MM.1S (cell line): ENCODE data around the gene SKOR1.

Source experiments
- DNase-seq: peaks from one replicate; pipeline ENCODE4 v3.0.0-alpha.2; 2015
- H2AFZ ChIP-seq: fragments of 300-600 bp; sonication (generic); 2 replicates; pipeline ENCODE4 v1.6.0; 2016; ENCODE audit warnings: antibody characterized with exemption, low read length
- H3F3A ChIP-seq: fragments of 300-600 bp; sonication (generic); 2 replicates; pipeline ENCODE4 v1.6.1; 2016; ENCODE audit warnings: mild to moderate bottlenecking, antibody characterized with exemption, low read length, moderate library complexity, mixed read lengths; ENCODE audit not compliant: insufficient read depth
- H3K27ac ChIP-seq: fragments of 300-600 bp; sonication (generic); 2 replicates; pipeline ENCODE4 v1.5.1; 2016; ENCODE audit warnings: mild to moderate bottlenecking, low read length
- H3K27me3 ChIP-seq: fragments of 300-600 bp; sonication (generic); replicated peaks from 2 replicates; pipeline ENCODE4 v1.6.0; 2016; ENCODE audit warnings: low read length; ENCODE audit not compliant: insufficient read depth
- H3K36me3 ChIP-seq: fragments of 300-600 bp; sonication (generic); replicated peaks from 2 replicates; pipeline ENCODE4 v1.6.1; 2016; ENCODE audit warnings: mild to moderate bottlenecking, low read length, mixed read lengths; ENCODE audit not compliant: insufficient read depth
- H3K4me1 ChIP-seq: fragments of 300-600 bp; sonication (generic); 2 replicates; pipeline ENCODE4 v1.6.1; 2016; ENCODE audit warnings: low read length, mixed read lengths
- H3K4me2 ChIP-seq: fragments of 300-600 bp; sonication (generic); 2 replicates; pipeline ENCODE4 v1.6.0; 2016; ENCODE audit warnings: low read depth, low read length
- H3K4me3 ChIP-seq: fragments of 300-600 bp; sonication (generic); 2 replicates; pipeline ENCODE4 v1.5.1; 2016; ENCODE audit warnings: low read length, mixed read lengths
- H3K79me2 ChIP-seq: fragments of 300-600 bp; sonication (generic); 2 replicates; pipeline ENCODE4 v1.6.1; 2016; ENCODE audit warnings: mixed run types, low read length, mixed read lengths
- H3K9ac ChIP-seq: fragments of 300-600 bp; sonication (generic); 2 replicates; pipeline ENCODE4 v1.6.1; 2016; ENCODE audit warnings: low read length, mixed read lengths
- H3K9me2 ChIP-seq: fragments of 300-600 bp; sonication (generic); replicated peaks from 2 replicates; pipeline ENCODE4 v1.6.1; 2016; ENCODE audit warnings: mild to moderate bottlenecking, low read length, mixed read lengths; ENCODE audit not compliant: insufficient read depth
- H3K9me3 ChIP-seq: fragments of 300-600 bp; sonication (generic); replicated peaks from 2 replicates; pipeline ENCODE4 v1.6.1; 2016; ENCODE audit warnings: mild to moderate bottlenecking, low read length, mixed read lengths; ENCODE audit not compliant: insufficient read depth
- H4K20me1 ChIP-seq: fragments of 300-600 bp; sonication (generic); 2 replicates; pipeline ENCODE4 v1.6.1; 2016; ENCODE audit warnings: mild to moderate bottlenecking, low read length, moderate library complexity, mixed read lengths; ENCODE audit not compliant: insufficient read depth
- EZH2 ChIP-seq: fragments of 300-600 bp; sonication (generic); optimal IDR thresholded peaks from 2 replicates; pipeline ENCODE3; 2017; ENCODE audit warnings: low read depth, mild to moderate bottlenecking, antibody characterized with exemption, low read length, mixed read lengths
- EZH2phosphoT487 ChIP-seq: fragments of 300-600 bp; sonication (generic); IDR thresholded peaks from 2 replicates; pipeline ENCODE4 v1.6.1; 2018; ENCODE audit warnings: antibody characterized with exemption, low read length
- TF ChIP-seq, protein P1 (sequence below): fragments of 300-600 bp; sonication (generic); IDR thresholded peaks from 2 replicates; pipeline ENCODE4 v1.5.1; 2016; ENCODE audit warnings: antibody characterized with exemption, low read length, mixed read lengths

Gene SKOR1

DNA sequence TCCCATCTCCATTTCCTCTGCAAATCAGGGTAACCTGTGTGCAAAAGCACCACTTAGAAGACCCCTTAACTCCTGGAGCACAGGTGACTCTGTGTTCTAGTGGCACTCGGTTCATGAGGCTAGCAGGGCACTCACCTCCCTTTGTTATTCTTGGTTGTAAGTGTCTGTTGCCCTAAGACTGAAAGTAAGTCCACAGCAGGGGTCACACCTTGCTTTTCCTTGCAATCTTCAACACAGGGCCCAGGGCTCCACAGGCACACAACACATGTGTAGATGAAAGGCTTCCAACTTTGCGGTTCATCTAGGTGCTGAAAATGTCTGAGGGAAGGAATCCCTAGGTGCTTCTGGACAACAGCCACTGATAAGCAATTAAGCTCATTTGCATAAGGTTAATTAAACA lies 11.6 kb downstream of the SKOR1 start:
- TF ChIP-seq, protein P1, sequence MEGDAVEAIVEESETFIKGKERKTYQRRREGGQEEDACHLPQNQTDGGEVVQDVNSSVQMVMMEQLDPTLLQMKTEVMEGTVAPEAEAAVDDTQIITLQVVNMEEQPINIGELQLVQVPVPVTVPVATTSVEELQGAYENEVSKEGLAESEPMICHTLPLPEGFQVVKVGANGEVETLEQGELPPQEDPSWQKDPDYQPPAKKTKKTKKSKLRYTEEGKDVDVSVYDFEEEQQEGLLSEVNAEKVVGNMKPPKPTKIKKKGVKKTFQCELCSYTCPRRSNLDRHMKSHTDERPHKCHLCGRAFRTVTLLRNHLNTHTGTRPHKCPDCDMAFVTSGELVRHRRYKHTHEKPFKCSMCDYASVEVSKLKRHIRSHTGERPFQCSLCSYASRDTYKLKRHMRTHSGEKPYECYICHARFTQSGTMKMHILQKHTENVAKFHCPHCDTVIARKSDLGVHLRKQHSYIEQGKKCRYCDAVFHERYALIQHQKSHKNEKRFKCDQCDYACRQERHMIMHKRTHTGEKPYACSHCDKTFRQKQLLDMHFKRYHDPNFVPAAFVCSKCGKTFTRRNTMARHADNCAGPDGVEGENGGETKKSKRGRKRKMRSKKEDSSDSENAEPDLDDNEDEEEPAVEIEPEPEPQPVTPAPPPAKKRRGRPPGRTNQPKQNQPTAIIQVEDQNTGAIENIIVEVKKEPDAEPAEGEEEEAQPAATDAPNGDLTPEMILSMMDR = no peak
- TF ChIP-seq EZH2 (no peak), EZH2phosphoT487 (no peak)
- no peaks in the 10 kb centered on the region for H3K36me3 ChIP-seq
- H3K27me3 ChIP-seq = peaks cover 16% of the 10 kb centered on the region; the same call in 1 of the 2 replicates
- peaks cover 17% of the 10 kb centered on the region; the same call in 1 of the 2 replicates for H3F3A ChIP-seq
- no peak for DNase-seq
- no peak overlapping the region for H3K27ac ChIP-seq
- no peak overlapping the region for H3K9ac ChIP-seq
- H3K79me2 ChIP-seq = no peaks in the 10 kb centered on the region
- H2AFZ ChIP-seq = no peak overlapping the region
- no peak overlapping the region for H3K4me3 ChIP-seq
- no peaks in the 10 kb centered on the region for H3K9me3 ChIP-seq
- peaks cover 9% of the 10 kb centered on the region; the same call in 1 of the 2 replicates for H3K4me1 ChIP-seq
- no peaks in the 10 kb centered on the region for H4K20me1 ChIP-seq
- H3K4me2 ChIP-seq = no peak overlapping the region
- no peaks in the 10 kb centered on the region for H3K9me2 ChIP-seq

DNA sequence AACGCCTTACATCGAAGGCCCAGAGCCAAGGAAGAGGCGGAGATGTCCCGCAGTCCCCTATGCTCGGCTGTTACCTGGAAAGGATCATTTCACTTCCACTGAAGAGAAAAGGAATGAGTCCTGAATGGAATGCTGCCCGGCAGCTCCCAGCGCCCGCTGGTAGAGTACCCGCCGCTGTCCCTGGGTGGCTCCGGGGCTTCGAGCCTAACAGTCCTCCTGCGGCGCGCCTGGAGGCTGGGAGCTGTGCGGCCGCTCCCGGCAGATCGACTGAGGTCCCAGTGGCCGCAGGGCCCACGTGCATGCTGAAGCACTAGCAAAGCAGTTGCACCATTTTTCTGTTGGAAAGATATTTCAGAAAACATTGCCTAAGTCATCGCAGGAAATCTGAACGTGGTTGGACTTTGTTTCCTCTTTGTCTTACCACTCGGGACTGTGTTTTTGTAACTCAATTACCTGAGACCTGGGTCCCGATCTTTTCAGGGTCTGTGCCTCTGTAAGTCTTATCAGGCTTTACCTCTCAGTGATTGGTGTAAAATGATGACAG lies 13.6 kb downstream of the SKOR1 start:
- Histone ChIP-seq H3K4me1 (peaks cover 9% of the 10 kb centered on the region; the same call in 1 of the 2 replicates), H2AFZ (0 out of 2 replicates have a peak overlapping the region, but pooled peaks have one; percentile 33), H4K20me1 (no peaks in the 10 kb centered on the region), H3F3A (peaks cover 17% of the 10 kb centered on the region; the same call in 1 of the 2 replicates), H3K9ac (peak overlapping the region; percentile 90; the same call in 1 of the 2 replicates), H3K36me3 (no peaks in the 10 kb centered on the region), H3K4me3 (no peak overlapping the region; the same call in 1 of the 2 replicates), H3K27ac (peak overlapping the region; percentile 87; the same call in 1 of the 2 replicates), H3K9me2 (no peaks in the 10 kb centered on the region), H3K9me3 (no peaks in the 10 kb centered on the region), H3K79me2 (no peaks in the 10 kb centered on the region), H3K4me2 (peak overlapping the region; percentile 86; the same call in 1 of the 2 replicates), H3K27me3 (peaks cover 11% of the 10 kb centered on the region; the same call in 1 of the 2 replicates)
- no peak for DNase-seq
- TF ChIP-seq EZH2 (no peak), EZH2phosphoT487 (no peak)
- TF ChIP-seq, protein P1 = no peak

DNA sequence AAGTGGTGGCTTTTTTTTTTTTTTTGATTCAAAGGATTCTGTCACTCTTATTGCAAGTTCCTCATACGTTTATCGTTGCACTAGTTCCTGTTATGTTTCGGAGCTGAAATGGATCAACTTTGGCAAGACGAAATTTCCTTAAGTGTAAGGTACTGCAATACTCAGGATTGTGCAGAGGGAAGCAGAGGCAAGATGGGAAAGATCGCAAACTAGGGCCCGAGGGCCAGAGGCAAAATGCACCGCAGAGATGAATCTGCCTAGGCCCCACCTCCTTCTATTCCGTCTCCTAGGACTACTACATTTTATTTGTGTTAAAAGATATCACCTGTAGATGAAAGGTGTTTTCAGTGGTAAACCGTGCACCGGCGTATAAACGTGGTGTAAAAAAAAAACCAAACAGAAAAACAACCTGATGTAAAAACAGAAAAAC lies 14.2 kb downstream of the SKOR1 start:
- H3K4me1 ChIP-seq = peaks cover 9% of the 10 kb centered on the region; the same call in 1 of the 2 replicates
- H3K36me3 ChIP-seq = no peaks in the 10 kb centered on the region
- peaks cover 11% of the 10 kb centered on the region; the same call in 1 of the 2 replicates for H3K27me3 ChIP-seq
- peak overlapping the region; percentile 92 for H2AFZ ChIP-seq
- peak overlapping the region; percentile 87 for H3K27ac ChIP-seq
- H3K4me2 ChIP-seq = peak overlapping the region; percentile 86
- no peaks in the 10 kb centered on the region for H4K20me1 ChIP-seq
- peak; percentile 58 for DNase-seq
- H3K9me3 ChIP-seq = no peaks in the 10 kb centered on the region
- no peaks in the 10 kb centered on the region for H3K9me2 ChIP-seq
- no peaks in the 10 kb centered on the region for H3K79me2 ChIP-seq
- H3F3A ChIP-seq = peaks cover 17% of the 10 kb centered on the region; the same call in 1 of the 2 replicates
- peak overlapping the region; percentile 90 for H3K9ac ChIP-seq
- peak overlapping the region; percentile 92 for H3K4me3 ChIP-seq
- TF ChIP-seq, protein P1 = no peak
- TF ChIP-seq EZH2 = no peak
- TF ChIP-seq EZH2phosphoT487 = no peak
